Smooth muscle cell (in vitro differentiated cells): Measurements from ENCODE around the gene CMSS1. TPM values are rescaled to one million over a fixed set of nuclear protein-coding genes. Genes with fewer than 3 reads are reported as not detected.
A peak's percentile ranks its signal among the peaks of the same experiment; 100 is the strongest.

ENCODE experiments used
- DNase-seq: peaks from one replicate; lab custom pipeline; 2025; ENCODE audit not compliant: unreplicated experiment; lab: John Stamatoyannopoulos, UW
- H2AFZ ChIP-seq: fragments of 200-600 bp; sonication (generic); 2 replicates; pipeline ENCODE4 v1.6.0; 2016; ENCODE audit warnings: antibody characterized with exemption, low read depth, mild to moderate bottlenecking
- H3F3A ChIP-seq: fragments of 200-600 bp; sonication (generic); 2 replicates; pipeline ENCODE4 v1.6.0; 2017; ENCODE audit warnings: antibody characterized with exemption, low read depth
- H3K27ac ChIP-seq: fragments of 200-600 bp; sonication (generic); 2 replicates; pipeline ENCODE4 v1.5.1; 2016; ENCODE audit warnings: low read depth, mild to moderate bottlenecking
- H3K27me3 ChIP-seq: fragments of 200-600 bp; sonication (generic); 2 replicates; pipeline ENCODE4 v1.6.1; 2016; ENCODE audit warnings: low read depth, mild to moderate bottlenecking
- H3K36me3 ChIP-seq: fragments of 200-600 bp; sonication (generic); 2 replicates; pipeline ENCODE4 v1.5.1; 2016; ENCODE audit warnings: low read depth
- H3K4me1 ChIP-seq: fragments of 200-600 bp; sonication (generic); 2 replicates; pipeline ENCODE4 v1.5.1; 2016; ENCODE audit warnings: low read depth
- H3K4me2 ChIP-seq: fragments of 200-600 bp; sonication (generic); 2 replicates; pipeline ENCODE4 v1.6.0; 2016; ENCODE audit warnings: mild to moderate bottlenecking
- H3K4me3 ChIP-seq: fragments of 200-600 bp; sonication (generic); 2 replicates; pipeline ENCODE4 v1.5.1; 2016; ENCODE audit warnings: mild to moderate bottlenecking
- H3K79me2 ChIP-seq: fragments of 200-600 bp; sonication (generic); 2 replicates; pipeline ENCODE4 v1.6.0; 2016; ENCODE audit warnings: low read depth, mild to moderate bottlenecking
- H3K9ac ChIP-seq: fragments of 200-600 bp; sonication (generic); 2 replicates; pipeline ENCODE4 v1.6.0; 2016; ENCODE audit warnings: low read depth
- H3K9me3 ChIP-seq: fragments of 200-600 bp; sonication (generic); replicated peaks from 2 replicates; pipeline ENCODE4 v1.5.1; 2016; ENCODE audit warnings: low read depth
- H4K20me1 ChIP-seq: fragments of 200-600 bp; sonication (generic); 2 replicates; pipeline ENCODE4 v1.6.0; 2016; ENCODE audit warnings: low read depth
- CTCF ChIP-seq: fragments of 200-600 bp; sonication (generic); IDR thresholded peaks from 2 replicates; pipeline ENCODE4 v1.5.1; 2017; ENCODE audit warnings: borderline replicate concordance, mild to moderate bottlenecking, antibody characterized with exemption; ENCODE audit not compliant: insufficient read depth, poor library complexity, severe bottlenecking
- WGBS: methylation state at CpG from one replicate; pipeline ENCODE4 v1.1.7; 2016; ENCODE audit warnings: low lambda C conversion rate; 5-methylcytosine and 5-hydroxymethylcytosine counted together
- polyA plus RNA-seq: library from polyadenylated mRNA; unstranded; fragments of >200 nt; fragmentation: Nextera tagmentation; extraction: Ambion mirVana; gene quantifications from 2 replicates; pipeline ENCODE4 v1.2.1, GENCODE V29; 2016
- total RNA-seq: library from RNA; depleted of rRNA; stranded (reverse); fragments of >200 nt; gene quantifications from 2 replicates; pipeline ENCODE4 v1.2.3, GENCODE V29; 2014

The CMSS1 gene
- total and polyA plus RNA-seq, 2 experiments from 2014 or later = 19.2 to 24.1 TPM

- no peaks in the 10 kb centered on the region for H4K20me1 ChIP-seq
- H3F3A ChIP-seq = peaks cover 5% of the 10 kb centered on the region
- no peak for TF ChIP-seq CTCF
- H3K4me1 ChIP-seq = peaks cover 10% of the 10 kb centered on the region
- H3K4me3 ChIP-seq = no peak overlapping the region
- no peak for DNase-seq
- H3K79me2 ChIP-seq = no peaks in the 10 kb centered on the region
- H3K9ac ChIP-seq = no peak overlapping the region
- no peaks in the 10 kb centered on the region for H3K36me3 ChIP-seq
- H3K27ac ChIP-seq = no peak overlapping the region
- H3K4me2 ChIP-seq = no peak overlapping the region
- H3K9me3 ChIP-seq = no peaks in the 10 kb centered on the region
- no peak overlapping the region for H2AFZ ChIP-seq
- no peaks in the 10 kb centered on the region for H3K27me3 ChIP-seq
Observed at GRCh38 chr3:99903869-99904268, 86.2 kb downstream of the CMSS1 start.

DNA sequence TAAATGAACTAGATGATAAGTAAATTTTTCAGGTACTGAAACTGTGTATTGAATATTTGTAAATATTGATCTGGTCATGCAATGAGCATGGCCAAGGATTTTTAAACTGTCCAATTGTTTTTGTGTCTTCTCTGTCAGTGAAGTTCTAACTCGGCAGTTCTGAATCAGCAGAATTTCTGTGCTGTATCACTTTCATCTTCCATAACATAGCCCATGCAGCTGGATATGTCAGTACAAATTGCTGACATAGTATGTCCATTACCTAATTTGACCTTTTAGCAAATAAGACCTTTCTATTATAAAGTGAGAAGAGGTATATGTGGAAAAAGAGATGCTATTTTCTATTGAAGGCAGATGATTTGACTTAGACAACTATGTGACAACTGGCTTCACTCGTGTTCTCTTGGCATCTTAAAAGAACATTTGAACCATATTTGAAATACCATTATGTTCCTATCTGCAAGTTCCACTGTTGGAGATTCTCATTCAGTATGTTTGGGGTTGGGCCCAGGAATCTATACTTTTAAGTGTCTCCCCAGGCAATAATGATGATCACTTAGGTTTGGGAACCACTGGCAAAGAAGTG, 90.4 kb downstream of the CMSS1 start:
- no peaks in the 10 kb centered on the region for H3K79me2 ChIP-seq

DNA sequence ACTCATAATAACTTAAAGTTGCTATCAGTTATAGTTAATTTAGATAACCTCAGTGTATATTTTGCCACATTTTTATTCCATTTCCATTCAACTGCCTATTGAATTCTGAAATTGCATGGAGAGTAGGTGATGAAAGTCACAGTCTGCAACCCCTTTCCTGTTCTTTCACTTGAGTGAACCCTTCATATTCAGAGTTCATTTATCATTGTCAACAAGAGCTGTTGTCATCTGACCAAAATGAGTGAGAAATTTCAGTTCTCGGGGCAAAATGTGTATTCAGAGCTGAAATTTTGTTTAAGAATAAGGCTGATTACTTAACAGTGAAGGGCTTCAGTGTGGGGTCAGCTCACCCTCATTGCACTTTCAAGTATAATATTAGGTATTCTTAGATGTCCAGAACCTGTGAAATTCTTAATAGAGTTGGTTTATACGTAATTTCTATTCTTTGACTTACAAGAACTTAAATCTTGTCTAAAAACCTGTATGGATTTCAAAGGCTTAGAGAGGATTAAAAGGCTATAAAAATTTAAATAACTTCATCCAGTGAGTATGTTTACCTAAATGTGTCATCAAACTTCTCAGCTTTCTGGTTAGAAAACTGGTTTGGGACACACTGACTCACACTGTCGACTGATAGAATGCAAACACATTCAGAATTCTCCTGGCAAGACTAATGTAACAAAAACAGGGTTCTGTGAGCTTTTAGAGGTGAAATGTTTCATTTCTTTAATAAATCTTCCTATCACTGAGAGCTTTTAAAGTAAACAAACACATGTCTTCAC, 92.2 kb downstream of the CMSS1 start:
- H3K36me3 ChIP-seq = no peaks in the 10 kb centered on the region
- H3F3A ChIP-seq = no peaks in the 10 kb centered on the region
- no peak overlapping the region for H2AFZ ChIP-seq
- peak overlapping the region; percentile 30 for H3K9ac ChIP-seq
- no peaks in the 10 kb centered on the region for H4K20me1 ChIP-seq
- H3K4me2 ChIP-seq = peak overlapping the region; percentile 62
- WGBS = 11% methylated on average over 3 of the region's 3 CpGs
- H3K4me3 ChIP-seq = no peak overlapping the region
- H3K79me2 ChIP-seq = no peaks in the 10 kb centered on the region
- peaks cover 8% of the 10 kb centered on the region for H3K4me1 ChIP-seq
- H3K27ac ChIP-seq = peak overlapping the region; percentile 91
- no peaks in the 10 kb centered on the region for H3K27me3 ChIP-seq
- H3K9me3 ChIP-seq = no peaks in the 10 kb centered on the region
- no peak for DNase-seq
- TF ChIP-seq CTCF = no peak

More for the DNA sequence above, 90.4 kb downstream of the CMSS1 start:
- DNase-seq = no peak
- H3K9ac ChIP-seq = no peak overlapping the region
- no peak overlapping the region for H2AFZ ChIP-seq
- H3F3A ChIP-seq = no peaks in the 10 kb centered on the region
- no peaks in the 10 kb centered on the region for H3K27me3 ChIP-seq
- no peaks in the 10 kb centered on the region for H4K20me1 ChIP-seq
- H3K36me3 ChIP-seq = no peaks in the 10 kb centered on the region
- no peak for TF ChIP-seq CTCF
- WGBS = 78% methylated on average over 2 of the region's 2 CpGs
- H3K9me3 ChIP-seq = no peaks in the 10 kb centered on the region
- no peak overlapping the region for H3K27ac ChIP-seq
- H3K4me1 ChIP-seq = peaks cover 8% of the 10 kb centered on the region
- no peak overlapping the region for H3K4me3 ChIP-seq
- no peak overlapping the region for H3K4me2 ChIP-seq

DNA sequence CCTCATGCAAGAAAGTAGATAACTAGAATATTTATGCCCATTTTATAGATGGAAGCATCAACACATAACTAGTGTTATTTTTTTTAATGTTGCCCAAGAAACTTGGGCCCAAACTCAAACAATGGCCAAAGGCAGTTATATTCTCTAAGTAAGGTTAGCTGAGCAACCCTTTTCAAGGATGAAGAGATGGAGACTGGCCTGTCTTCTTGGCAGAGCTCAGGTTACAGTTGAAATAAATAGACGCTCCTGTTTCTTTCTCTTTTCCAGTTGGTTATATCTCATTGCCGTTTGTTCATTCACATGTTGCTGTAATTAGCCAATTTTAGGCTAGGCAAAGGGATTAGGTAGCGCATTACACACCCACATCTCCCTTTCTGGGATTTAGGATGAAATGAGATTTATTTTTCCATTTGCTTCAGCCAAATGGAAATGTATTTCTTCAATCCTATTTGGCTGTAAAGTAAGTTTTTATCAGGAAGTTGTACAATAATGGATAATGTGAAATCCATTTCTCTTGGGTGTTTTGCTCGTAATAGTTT, 93.2 kb downstream of the CMSS1 start:
- Histone ChIP-seq H2AFZ (no peak overlapping the region), H3K9me3 (no peaks in the 10 kb centered on the region), H3K79me2 (no peaks in the 10 kb centered on the region), H3K36me3 (no peaks in the 10 kb centered on the region), H4K20me1 (no peaks in the 10 kb centered on the region), H3K9ac (peak overlapping the region; percentile 5), H3K4me2 (peak overlapping the region; percentile 38), H3K4me1 (peaks cover 8% of the 10 kb centered on the region), H3K27me3 (no peaks in the 10 kb centered on the region), H3K4me3 (no peak overlapping the region), H3K27ac (peak overlapping the region; percentile 91), H3F3A (no peaks in the 10 kb centered on the region)
- TF ChIP-seq CTCF = no peak
- 69% methylated on average over 4 of the region's 4 CpGs for WGBS
- no peak for DNase-seq
